ENCODE data around the gene FIBCD1.

Gene FIBCD1

GRCh38 chr9:130903194-130904069 lies 35.6 kb downstream of the FIBCD1 start:
- H3K36me3 ChIP-seq = no peaks in the 10 kb centered on the region
- DNase-seq = no peak
- no peak overlapping the region for H3K4me3 ChIP-seq
- peaks cover 0 to under 1% (median 0%) of the 10 kb centered on the region in 4 donors for H3K4me1 ChIP-seq
- intact Hi-C loops (cut with DNase I; ENCODE audit: low total_unique reads) = no loop called here
- H3K9me3 ChIP-seq = no peaks in the 10 kb centered on the region
- no peak for TF ChIP-seq CTCF (IDR thresholded peaks at IDR 0.05)
- H3K27me3 ChIP-seq = peaks cover 0 to 73% of the 10 kb centered on the region in 2 donors
- H3K27ac ChIP-seq = no peak overlapping the region

GRCh38 chr9:130902204-130903185 lies 36.6 kb downstream of the FIBCD1 start:
- H3K4me1 ChIP-seq = peaks cover 0 to 6% (median 0%) of the 10 kb centered on the region in 4 donors
- peaks cover 0 to 81% of the 10 kb centered on the region in 2 donors for H3K27me3 ChIP-seq
- no peaks in the 10 kb centered on the region for H3K36me3 ChIP-seq
- H3K9me3 ChIP-seq = no peaks in the 10 kb centered on the region
- DNase-seq = no peak
- no peak for TF ChIP-seq CTCF (IDR thresholded peaks at IDR 0.05)
- intact Hi-C loops (cut with DNase I; ENCODE audit: low total_unique reads) = no loop called here
- H3K27ac ChIP-seq = no peak overlapping the region
- no peak overlapping the region for H3K4me3 ChIP-seq

- no peak for TF ChIP-seq CTCF (IDR thresholded peaks at IDR 0.05)
- peaks cover 0 to 6% (median 0%) of the 10 kb centered on the region in 4 donors for H3K4me1 ChIP-seq
- intact Hi-C loops (cut with DNase I; ENCODE audit: low total_unique reads) = no loop called here
- H3K4me3 ChIP-seq = no peak overlapping the region
- H3K36me3 ChIP-seq = no peaks in the 10 kb centered on the region
- no peak overlapping the region for H3K27ac ChIP-seq
- H3K27me3 ChIP-seq = peaks cover 0 to 83% of the 10 kb centered on the region in 2 donors
- H3K9me3 ChIP-seq = no peaks in the 10 kb centered on the region
- no peak for DNase-seq
Measured at GRCh38 chr9:130901498-130902203, 37.4 kb downstream of the FIBCD1 start.

GRCh38 chr9:130900701-130901497 lies 38.1 kb downstream of the FIBCD1 start:
- intact Hi-C loops (cut with DNase I; ENCODE audit: low total_unique reads) = no loop called here
- Histone ChIP-seq H3K4me1 (peaks cover 0 to 9% (median 2%) of the 10 kb centered on the region in 4 donors), H3K9me3 (no peaks in the 10 kb centered on the region), H3K36me3 (no peaks in the 10 kb centered on the region), H3K27me3 (peaks cover 0 to 76% of the 10 kb centered on the region in 2 donors), H3K4me3 (no peak overlapping the region), H3K27ac (no peak overlapping the region)
- DNase-seq = no peak
- no peak for TF ChIP-seq CTCF (IDR thresholded peaks at IDR 0.05)

Measured in tibial artery (tissue), 4 donors.